A673 (cell line): ENCODE results near the gene CEP41.

ENCODE experiments used
- CTCF ChIP-seq: fragments of 300-800, 200-600 bp; sonication (generic); conservative IDR thresholded peaks from 2 replicates; pipeline ENCODE4 v1.5.1; 2017; ENCODE audit warnings: low read depth, mild to moderate bottlenecking, antibody characterized with exemption, low read length, moderate library complexity, mixed read lengths
- EZH2 ChIP-seq: fragments of 200-600 bp; sonication (generic); IDR thresholded peaks from 2 replicates; pipeline ENCODE4 v1.6.1; 2017; ENCODE audit warnings: borderline replicate concordance, low read depth, mild to moderate bottlenecking, mixed read lengths, antibody characterized with exemption, low read length; ENCODE audit not compliant: poor library complexity, severe bottlenecking

- no peak for TF ChIP-seq CTCF
- no peak for TF ChIP-seq EZH2
These were observed 73.6 kb downstream of the CEP41 start for GRCh38 chr7:130367088-130367755.
